Activated naive CD8-positive, alpha-beta T cell treated with anti-CD3 and anti-CD28 coated beads, Interleukin-2, amount 50 U/mL, for 16 hours (primary cell): ENCODE data around the gene CCNT1.

ENCODE experiments used
- DNase-seq: peaks from one replicate; pipeline ENCODE4 v3.0.0-alpha.2; 2020; ENCODE audit warnings: low read depth, low spot score

CCNT1 gene

GRCh38 chr12:48640854-48641253, 75.7 kb downstream of the CCNT1 start:
- DNase-seq, result no peak

- DNase-seq, result no peak
These were observed 76.1 kb downstream of the CCNT1 start for GRCh38 chr12:48640428-48640827.
